HS-5 (cell line): ENCODE data around the gene ADAMTS14.
A peak's percentile ranks its signal among the peaks of the same experiment; 100 is the strongest.

Experiments used
- DNase-seq: peaks from one replicate; pipeline ENCODE4 v3.0.0-alpha.2; 2012; ENCODE audit warnings: low read depth

ADAMTS14 gene

GRCh38 chr10:70676511-70676910 is 4.2 kb downstream of the ADAMTS14 start:
- DNase-seq: no peak

GRCh38 chr10:70677016-70677415 is 4.7 kb downstream of the ADAMTS14 start:
- no peak for DNase-seq

GRCh38 chr10:70677620-70678249 is 5.4 kb downstream of the ADAMTS14 start:
- no peak for DNase-seq

- no peak for DNase-seq
Observed at GRCh38 chr10:70678250-70678635, 5.9 kb downstream of the ADAMTS14 start.

GRCh38 chr10:70678757-70679489 is 6.6 kb downstream of the ADAMTS14 start:
- DNase-seq: no peak

GRCh38 chr10:70679498-70679897 is 7.2 kb downstream of the ADAMTS14 start:
- DNase-seq: no peak

GRCh38 chr10:70680899-70681730 is 8.8 kb downstream of the ADAMTS14 start:
- DNase-seq: no peak

- DNase-seq: no peak
Observed at GRCh38 chr10:70681731-70682005, 9.4 kb downstream of the ADAMTS14 start.

GRCh38 chr10:70682920-70683600 is 10.8 kb downstream of the ADAMTS14 start:
- no peak for DNase-seq

- no peak for DNase-seq
Observed at GRCh38 chr10:70683601-70683934, 11.3 kb downstream of the ADAMTS14 start.

GRCh38 chr10:70683940-70684339 is 11.6 kb downstream of the ADAMTS14 start:
- no peak for DNase-seq

GRCh38 chr10:70684374-70684773 is 12.1 kb downstream of the ADAMTS14 start:
- DNase-seq: no peak

- no peak for DNase-seq
Observed at GRCh38 chr10:70684839-70685454, 12.6 kb downstream of the ADAMTS14 start.

- DNase-seq: no peak
Observed at GRCh38 chr10:70685455-70685911, 13.2 kb downstream of the ADAMTS14 start.

GRCh38 chr10:70688828-70689227 is 16.5 kb downstream of the ADAMTS14 start:
- no peak for DNase-seq

- no peak for DNase-seq
Observed at GRCh38 chr10:70689661-70690060, 17.4 kb downstream of the ADAMTS14 start.

GRCh38 chr10:70690589-70690988 is 18.3 kb downstream of the ADAMTS14 start:
- DNase-seq: no peak

GRCh38 chr10:70691611-70692010 is 19.3 kb downstream of the ADAMTS14 start:
- no peak for DNase-seq

- no peak for DNase-seq
Observed at GRCh38 chr10:70692043-70692603, 19.8 kb downstream of the ADAMTS14 start.

- DNase-seq: peak; percentile 68
Observed at GRCh38 chr10:70693619-70694335, 21.5 kb downstream of the ADAMTS14 start.
